ENCODE measurements around the gene SYPL1. TPM values are rescaled to one million over a fixed set of nuclear protein-coding genes. Genes with fewer than 3 reads are reported as not detected.

The SYPL1 gene
- total RNA-seq, 1 experiment from 2014 or later: 78.0 TPM

DNA sequence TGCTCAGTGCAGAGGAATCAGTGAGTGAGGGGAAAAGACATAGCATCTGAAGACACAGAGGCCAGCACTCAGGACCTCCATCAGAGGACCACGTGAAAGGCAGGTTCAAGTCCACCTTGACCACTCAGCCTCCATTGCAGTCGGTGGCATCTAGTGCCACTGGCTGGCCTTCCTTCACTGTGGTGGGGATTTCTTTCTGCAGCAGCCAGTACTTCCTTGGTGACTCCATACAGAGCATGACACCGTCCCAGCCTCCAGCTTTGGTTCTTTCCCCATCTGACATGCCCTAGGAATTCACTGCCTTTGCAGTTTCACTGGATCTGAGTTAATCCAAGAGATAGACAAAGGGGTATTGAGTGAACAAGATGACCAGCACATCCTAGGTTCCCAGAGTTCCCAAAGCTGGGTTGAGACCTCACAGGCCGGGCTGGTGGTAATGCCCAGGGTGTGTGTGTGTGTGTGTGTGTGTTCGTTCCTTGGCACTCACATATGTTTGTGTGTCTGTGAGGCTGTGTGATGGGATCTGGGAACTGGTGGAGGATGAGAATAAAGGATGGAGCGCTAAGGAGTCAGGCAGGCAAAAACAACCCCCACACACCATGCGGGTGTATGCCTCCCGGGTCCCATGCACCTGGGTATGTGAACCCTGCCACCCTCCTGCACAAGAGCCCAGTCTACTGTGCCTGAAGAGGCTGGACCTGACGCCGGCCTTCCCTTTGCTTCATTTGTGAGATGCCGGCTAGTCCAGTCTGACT lies 57.8 kb downstream of the SYPL1 start:
- no peak overlapping the region for H3K27ac ChIP-seq (ENCODE audit: low read depth, low read length)
- ChIA-PET RAD21 (ENCODE audit: low non-redundant PET in 1 of 2, low total read pairs in 2 of 2, uncharacterized antibody in 2 of 2, unreplicated experiment in 2 of 2) (no interaction called here), POLR2A (no interaction called here), CTCF (interaction anchor here (1.3 kb wide), 1 partner anchor 100 kb away, joined by 3 read pairs; no protein-coding TSS in a partner anchor)
- H3K4me1 ChIP-seq (ENCODE audit: control insufficient read depth in 1 of 2, insufficient read depth in 2 of 2, low read length in 2 of 2): peaks cover 0 to 5% of the 10 kb centered on the region in 2 experiments; a peak in 1 of 4 replicates
- H2AFZ ChIP-seq (ENCODE audit: low read depth, low read length, poor library complexity, severe bottlenecking): no peak overlapping the region
- no peaks in the 10 kb centered on the region for H3K9me2 ChIP-seq (ENCODE audit: insufficient read depth)
- DNase-seq (ENCODE audit: low read depth, low spot score) (no peak), ATAC-seq (no peak)
- H3K79me2 ChIP-seq (ENCODE audit: insufficient read depth, low read length): no peaks in the 10 kb centered on the region
- H3K27me3 ChIP-seq (ENCODE audit: insufficient read depth, low read length): no peaks in the 10 kb centered on the region
- H3K4me2 ChIP-seq (ENCODE audit: low read length): no peak overlapping the region
- H3K9me3 ChIP-seq (ENCODE audit: control insufficient read depth in 1 of 2, insufficient read depth in 1 of 2, low read depth in 1 of 2, low read length in 2 of 2): no peaks in the 10 kb centered on the region
- TF ChIP-seq EGR1 (IDR thresholded peaks at IDR 0.05; ENCODE audit: low read depth) (no peak), ZFX (IDR thresholded peaks at IDR 0.05) (no peak), FOSL1 (IDR thresholded peaks at IDR 0.05; ENCODE audit: low read depth) (no peak), CEBPB (IDR thresholded peaks at IDR 0.05; ENCODE audit: low read depth) (no peak), ELF1 (IDR thresholded peaks at IDR 0.05; ENCODE audit: borderline replicate concordance, low read depth) (no peak), SRF (IDR thresholded peaks at IDR 0.05; ENCODE audit: low read depth) (no peak), SIN3A (IDR thresholded peaks at IDR 0.05; ENCODE audit: low read depth) (no peak), POLR2A (IDR thresholded peaks at IDR 0.05; ENCODE audit: borderline replicate concordance, extremely low read depth, insufficient read depth, insufficient read length) (no peak), SP1 (IDR thresholded peaks at IDR 0.05; ENCODE audit: low read depth) (no peak), ZNF274 (IDR thresholded peaks at IDR 0.05; ENCODE audit: low read depth, low read length) (no peak), POLR2AphosphoS5 (IDR thresholded peaks at IDR 0.05; ENCODE audit: low read depth, low read length) (no peak), JUND (IDR thresholded peaks at IDR 0.05) (no peak), RAD21 (IDR thresholded peaks at IDR 0.05; ENCODE audit: low read depth) (no peak), CBX3 (IDR thresholded peaks at IDR 0.05; ENCODE audit: low read depth) (no peak), YY1 (IDR thresholded peaks at IDR 0.05; ENCODE audit: extremely low read depth, insufficient replicate concordance, low read depth, low read length) (no peak)
- TF ChIP-seq, protein P1, sequence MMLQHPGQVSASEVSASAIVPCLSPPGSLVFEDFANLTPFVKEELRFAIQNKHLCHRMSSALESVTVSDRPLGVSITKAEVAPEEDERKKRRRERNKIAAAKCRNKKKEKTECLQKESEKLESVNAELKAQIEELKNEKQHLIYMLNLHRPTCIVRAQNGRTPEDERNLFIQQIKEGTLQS (IDR thresholded peaks at IDR 0.05): no peak
- TF ChIP-seq, protein P2, sequence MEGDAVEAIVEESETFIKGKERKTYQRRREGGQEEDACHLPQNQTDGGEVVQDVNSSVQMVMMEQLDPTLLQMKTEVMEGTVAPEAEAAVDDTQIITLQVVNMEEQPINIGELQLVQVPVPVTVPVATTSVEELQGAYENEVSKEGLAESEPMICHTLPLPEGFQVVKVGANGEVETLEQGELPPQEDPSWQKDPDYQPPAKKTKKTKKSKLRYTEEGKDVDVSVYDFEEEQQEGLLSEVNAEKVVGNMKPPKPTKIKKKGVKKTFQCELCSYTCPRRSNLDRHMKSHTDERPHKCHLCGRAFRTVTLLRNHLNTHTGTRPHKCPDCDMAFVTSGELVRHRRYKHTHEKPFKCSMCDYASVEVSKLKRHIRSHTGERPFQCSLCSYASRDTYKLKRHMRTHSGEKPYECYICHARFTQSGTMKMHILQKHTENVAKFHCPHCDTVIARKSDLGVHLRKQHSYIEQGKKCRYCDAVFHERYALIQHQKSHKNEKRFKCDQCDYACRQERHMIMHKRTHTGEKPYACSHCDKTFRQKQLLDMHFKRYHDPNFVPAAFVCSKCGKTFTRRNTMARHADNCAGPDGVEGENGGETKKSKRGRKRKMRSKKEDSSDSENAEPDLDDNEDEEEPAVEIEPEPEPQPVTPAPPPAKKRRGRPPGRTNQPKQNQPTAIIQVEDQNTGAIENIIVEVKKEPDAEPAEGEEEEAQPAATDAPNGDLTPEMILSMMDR (IDR thresholded peaks at IDR 0.05 in 2 of 3, conservative IDR thresholded peaks at IDR 0.05 in 1 of 3; ENCODE audit: borderline replicate concordance in 1 of 3, insufficient read depth in 1 of 3, low read depth in 2 of 3, low read length in 2 of 3): no peak
- TF ChIP-seq, protein P3, sequence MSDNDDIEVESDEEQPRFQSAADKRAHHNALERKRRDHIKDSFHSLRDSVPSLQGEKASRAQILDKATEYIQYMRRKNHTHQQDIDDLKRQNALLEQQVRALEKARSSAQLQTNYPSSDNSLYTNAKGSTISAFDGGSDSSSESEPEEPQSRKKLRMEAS (IDR thresholded peaks at IDR 0.05): no peak
- TF ChIP-seq, protein P4, sequence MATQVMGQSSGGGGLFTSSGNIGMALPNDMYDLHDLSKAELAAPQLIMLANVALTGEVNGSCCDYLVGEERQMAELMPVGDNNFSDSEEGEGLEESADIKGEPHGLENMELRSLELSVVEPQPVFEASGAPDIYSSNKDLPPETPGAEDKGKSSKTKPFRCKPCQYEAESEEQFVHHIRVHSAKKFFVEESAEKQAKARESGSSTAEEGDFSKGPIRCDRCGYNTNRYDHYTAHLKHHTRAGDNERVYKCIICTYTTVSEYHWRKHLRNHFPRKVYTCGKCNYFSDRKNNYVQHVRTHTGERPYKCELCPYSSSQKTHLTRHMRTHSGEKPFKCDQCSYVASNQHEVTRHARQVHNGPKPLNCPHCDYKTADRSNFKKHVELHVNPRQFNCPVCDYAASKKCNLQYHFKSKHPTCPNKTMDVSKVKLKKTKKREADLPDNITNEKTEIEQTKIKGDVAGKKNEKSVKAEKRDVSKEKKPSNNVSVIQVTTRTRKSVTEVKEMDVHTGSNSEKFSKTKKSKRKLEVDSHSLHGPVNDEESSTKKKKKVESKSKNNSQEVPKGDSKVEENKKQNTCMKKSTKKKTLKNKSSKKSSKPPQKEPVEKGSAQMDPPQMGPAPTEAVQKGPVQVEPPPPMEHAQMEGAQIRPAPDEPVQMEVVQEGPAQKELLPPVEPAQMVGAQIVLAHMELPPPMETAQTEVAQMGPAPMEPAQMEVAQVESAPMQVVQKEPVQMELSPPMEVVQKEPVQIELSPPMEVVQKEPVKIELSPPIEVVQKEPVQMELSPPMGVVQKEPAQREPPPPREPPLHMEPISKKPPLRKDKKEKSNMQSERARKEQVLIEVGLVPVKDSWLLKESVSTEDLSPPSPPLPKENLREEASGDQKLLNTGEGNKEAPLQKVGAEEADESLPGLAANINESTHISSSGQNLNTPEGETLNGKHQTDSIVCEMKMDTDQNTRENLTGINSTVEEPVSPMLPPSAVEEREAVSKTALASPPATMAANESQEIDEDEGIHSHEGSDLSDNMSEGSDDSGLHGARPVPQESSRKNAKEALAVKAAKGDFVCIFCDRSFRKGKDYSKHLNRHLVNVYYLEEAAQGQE (IDR thresholded peaks at IDR 0.05; ENCODE audit: low read depth): no peak
- TF ChIP-seq, protein P5, sequence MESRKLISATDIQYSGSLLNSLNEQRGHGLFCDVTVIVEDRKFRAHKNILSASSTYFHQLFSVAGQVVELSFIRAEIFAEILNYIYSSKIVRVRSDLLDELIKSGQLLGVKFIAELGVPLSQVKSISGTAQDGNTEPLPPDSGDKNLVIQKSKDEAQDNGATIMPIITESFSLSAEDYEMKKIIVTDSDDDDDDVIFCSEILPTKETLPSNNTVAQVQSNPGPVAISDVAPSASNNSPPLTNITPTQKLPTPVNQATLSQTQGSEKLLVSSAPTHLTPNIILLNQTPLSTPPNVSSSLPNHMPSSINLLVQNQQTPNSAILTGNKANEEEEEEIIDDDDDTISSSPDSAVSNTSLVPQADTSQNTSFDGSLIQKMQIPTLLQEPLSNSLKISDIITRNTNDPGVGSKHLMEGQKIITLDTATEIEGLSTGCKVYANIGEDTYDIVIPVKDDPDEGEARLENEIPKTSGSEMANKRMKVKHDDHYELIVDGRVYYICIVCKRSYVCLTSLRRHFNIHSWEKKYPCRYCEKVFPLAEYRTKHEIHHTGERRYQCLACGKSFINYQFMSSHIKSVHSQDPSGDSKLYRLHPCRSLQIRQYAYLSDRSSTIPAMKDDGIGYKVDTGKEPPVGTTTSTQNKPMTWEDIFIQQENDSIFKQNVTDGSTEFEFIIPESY (IDR thresholded peaks at IDR 0.05; ENCODE audit: extremely low read depth, insufficient replicate concordance, low read length): no peak
- no TSS peak for BruUV-seq (replicated peaks)
- no peaks in the 10 kb centered on the region for H4K20me1 ChIP-seq (ENCODE audit: insufficient read depth)
- no peaks in the 10 kb centered on the region for H3K36me3 ChIP-seq (ENCODE audit: control insufficient read depth in 1 of 2, insufficient read depth in 2 of 2, low read length in 2 of 2)
- no peak overlapping the region for H3K4me3 ChIP-seq (replicated peaks in 1 of 2; ENCODE audit: low read depth in 1 of 2, low read length in 2 of 2)
- H3K9ac ChIP-seq (ENCODE audit: low read length): no peak overlapping the region
- intact Hi-C loops (cut with micrococcal nuclease): no loop called here

All from HCT116 (cell line).